Cerebellar cortex (tissue), 1 donor: ENCODE measurements around the gene GALK1.

Source experiments
- DNase-seq: peaks from one replicate; pipeline ENCODE4 v3.0.0-alpha.2; 2015; ENCODE audit warnings: low spot score

GALK1 gene

DNA sequence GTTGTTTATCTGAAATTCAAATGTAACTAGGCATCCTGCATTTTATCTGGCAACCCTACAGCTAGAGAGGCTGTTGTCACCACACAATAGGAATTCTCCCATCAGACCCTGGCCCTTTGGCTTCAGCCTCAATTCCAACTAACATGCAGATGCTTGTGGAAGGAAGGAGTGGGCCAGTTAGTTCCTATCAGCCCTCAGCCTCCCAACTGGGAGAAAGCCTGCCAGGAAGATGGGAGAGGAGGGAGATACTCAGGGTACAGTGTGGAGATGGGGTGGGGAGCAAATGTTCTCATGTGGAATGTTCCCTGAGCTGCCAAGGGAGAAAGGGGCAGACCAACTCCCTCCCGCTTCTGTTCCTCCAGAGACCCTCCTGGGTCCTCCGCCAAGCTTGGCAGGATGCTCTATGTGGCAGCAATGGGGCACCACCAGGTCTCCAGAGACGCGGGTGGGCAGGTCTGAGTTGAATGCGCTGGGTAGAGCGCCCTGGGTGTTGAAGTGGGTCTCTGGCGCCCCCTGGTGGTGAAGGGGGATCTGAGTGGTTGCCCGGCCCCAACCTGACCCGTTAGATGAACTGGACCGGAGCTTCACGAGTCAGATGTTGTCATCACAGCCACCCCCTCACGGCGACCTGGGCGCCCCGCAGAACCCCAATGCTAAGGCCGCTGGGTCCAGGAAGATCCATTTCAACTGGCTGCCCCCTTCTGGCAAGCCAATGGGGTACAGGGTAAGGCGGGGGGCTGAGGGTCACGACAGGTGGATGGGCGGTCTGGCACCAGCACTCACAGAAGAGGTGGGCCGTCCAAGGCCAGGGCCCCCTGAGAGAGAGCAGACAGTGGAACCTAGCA is 15.2 kb downstream of the GALK1 start:
- peak; percentile 81 for DNase-seq

DNA sequence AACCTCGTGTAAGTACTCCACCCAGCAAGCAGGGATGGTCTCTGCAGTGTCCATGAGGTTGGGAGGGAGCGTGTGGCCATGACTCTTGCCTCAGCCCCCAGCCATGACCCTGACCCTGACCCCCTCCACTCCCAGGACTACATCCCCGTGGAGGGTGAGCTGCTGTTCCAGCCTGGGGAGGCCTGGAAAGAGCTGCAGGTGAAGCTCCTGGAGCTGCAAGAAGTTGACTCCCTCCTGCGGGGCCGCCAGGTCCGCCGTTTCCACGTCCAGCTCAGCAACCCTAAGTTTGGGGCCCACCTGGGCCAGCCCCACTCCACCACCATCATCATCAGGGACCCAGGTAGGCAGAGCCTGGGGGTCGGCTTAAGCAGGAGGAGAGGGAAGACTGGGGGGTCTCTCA is 16.3 kb downstream of the GALK1 start:
- DNase-seq, result no peak

DNA sequence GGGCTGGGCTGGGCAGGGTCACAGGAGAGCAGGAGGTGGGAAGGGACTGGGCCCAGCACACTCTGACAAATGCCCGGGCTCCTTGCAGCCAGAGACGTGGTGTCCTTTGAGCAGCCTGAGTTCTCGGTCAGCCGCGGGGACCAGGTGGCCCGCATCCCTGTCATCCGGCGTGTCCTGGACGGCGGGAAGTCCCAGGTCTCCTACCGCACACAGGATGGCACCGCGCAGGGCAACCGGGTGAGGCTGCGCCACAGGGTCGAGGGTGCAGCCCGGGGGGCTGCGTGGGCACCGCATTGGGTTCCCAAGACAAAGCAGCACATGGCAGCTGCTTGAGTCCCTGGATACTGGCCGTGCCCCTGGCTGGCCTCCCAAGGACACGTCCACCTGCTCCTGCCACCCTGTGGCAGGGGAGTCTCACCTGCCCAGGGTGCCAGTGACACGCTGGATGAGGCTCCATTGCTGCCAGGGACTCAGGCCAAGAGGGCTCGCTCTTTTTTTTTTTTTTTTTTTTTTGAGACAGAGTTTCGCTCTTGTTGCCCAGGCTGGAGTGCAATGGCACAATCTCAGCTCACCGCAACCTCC is 21.3 kb downstream of the GALK1 start:
- DNase-seq, result no peak

DNA sequence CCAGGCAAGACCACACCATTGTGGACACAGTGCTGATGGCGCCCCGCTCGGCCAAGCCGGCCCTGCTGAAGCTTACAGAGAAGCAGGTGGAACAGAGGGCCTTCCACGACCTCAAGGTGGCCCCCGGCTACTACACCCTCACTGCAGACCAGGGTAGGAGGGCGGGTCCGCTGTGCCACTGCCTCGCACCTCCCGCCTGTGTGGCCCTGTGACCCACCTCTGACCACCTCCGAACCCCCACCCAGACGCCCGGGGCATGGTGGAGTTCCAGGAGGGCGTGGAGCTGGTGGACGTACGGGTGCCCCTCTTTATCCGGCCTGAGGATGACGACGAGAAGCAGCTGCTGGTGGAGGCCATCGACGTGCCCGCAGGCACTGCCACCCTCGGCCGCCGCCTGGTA is 22.7 kb downstream of the GALK1 start:
- no peak for DNase-seq

DNA sequence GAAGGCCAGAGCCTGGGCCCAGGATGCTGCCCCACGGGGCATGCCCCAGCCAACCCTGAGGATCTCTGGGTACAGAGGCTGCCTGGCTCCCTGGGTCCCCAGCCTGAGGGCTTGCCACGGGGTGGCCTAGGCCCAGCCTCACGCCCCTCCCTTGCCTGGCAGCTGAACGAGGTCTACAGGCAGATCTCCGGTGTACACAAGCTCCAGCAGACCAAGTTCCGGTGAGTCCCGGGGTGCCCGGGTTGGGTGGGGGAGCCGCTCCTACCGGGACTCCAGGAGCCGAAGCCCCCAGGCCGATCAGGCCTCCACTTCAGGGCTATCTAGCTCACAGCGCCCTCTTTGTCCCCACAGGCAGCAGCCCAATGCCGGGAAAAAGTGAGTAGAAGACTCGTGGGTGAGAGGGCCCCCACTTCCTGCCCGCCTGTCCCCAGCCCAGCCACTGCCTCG is 24.3 kb downstream of the GALK1 start:
- DNase-seq, result no peak

DNA sequence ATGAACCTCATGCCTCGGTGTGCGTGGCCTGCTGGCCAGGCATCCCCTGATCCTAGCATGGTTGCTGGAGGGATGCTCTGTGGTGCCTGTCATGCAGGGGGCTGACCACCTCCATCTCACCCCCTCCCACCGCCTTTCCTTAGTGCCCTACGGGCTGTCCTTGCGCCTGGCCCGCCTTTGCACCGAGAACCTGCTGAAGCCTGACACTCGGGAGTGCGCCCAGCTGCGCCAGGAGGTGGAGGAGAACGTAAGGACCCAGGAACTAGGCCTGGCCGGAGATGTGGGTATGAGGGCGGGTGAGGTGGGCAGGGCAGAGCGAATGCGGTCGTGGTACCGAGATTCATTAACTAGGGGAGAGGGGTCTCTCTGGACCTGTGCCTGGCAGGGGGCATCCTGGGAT is 24.8 kb downstream of the GALK1 start:
- DNase-seq, result no peak

DNA sequence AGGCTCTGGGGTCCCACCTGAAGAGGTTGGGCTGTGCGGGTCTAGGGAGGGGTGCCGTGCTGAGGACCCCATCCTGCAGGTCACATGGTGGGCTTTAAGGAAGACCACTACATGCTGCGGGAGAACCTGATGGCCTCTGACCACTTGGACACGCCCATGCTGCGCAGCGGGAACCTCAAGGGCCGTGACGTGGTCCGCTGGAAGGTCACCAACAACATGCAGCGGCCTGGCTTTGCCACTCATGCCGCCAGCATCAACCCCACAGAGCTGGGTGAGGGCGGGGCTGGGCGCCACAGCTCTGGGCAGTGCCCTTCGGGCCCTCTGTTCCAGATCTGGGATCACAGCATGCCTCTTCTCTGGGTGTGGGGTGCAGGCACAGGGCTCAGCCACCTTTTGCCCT is 25.2 kb downstream of the GALK1 start:
- DNase-seq, result no peak

DNA sequence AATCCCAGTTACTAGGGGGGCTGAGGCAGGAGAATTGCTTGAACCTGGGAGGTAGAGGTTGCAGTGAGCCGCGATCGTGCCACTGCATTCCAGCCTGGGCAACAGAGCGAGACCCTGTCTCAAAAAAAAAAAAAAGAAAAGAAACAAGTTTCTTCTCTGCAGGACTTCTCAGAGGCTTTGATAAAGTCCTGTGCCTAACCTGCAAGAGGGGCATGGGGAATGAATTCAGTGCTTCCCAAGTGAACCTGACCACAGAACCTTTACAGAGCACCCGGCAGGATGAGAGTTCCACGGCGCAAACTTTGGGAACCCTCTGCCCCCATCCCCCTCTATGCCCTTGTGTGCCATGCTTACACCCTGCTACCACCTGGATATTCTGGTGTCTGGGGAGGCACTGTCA is 25.8 kb downstream of the GALK1 start:
- no peak for DNase-seq

DNA sequence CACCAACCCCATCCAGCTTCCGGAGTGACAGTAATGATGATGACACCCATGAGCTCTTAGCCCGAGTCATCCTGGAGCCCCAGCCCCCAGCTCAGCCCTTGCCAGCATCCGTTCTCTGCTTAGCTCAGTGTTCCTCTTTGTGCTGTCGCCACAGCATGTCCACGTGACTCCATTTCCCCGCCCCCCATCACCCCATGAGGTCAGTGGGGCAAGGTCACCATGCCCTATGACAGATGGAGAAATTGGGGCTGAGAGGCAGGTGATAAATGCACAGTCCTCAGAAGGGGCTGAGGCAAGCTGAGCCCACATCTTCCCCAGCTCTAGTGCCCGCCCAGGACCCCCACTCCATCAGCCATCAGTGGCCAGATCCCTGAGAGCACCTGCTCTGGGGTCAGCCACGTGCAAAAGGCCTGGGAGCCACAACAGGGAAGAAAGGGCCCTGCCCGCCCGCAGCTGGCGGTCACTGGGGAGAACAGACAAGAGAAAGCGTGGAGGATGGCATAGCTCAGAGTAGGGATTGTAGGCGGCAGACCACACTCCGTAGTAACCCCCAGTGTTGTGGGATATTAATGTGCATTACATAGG is 26.7 kb downstream of the GALK1 start:
- DNase-seq, result no peak

DNA sequence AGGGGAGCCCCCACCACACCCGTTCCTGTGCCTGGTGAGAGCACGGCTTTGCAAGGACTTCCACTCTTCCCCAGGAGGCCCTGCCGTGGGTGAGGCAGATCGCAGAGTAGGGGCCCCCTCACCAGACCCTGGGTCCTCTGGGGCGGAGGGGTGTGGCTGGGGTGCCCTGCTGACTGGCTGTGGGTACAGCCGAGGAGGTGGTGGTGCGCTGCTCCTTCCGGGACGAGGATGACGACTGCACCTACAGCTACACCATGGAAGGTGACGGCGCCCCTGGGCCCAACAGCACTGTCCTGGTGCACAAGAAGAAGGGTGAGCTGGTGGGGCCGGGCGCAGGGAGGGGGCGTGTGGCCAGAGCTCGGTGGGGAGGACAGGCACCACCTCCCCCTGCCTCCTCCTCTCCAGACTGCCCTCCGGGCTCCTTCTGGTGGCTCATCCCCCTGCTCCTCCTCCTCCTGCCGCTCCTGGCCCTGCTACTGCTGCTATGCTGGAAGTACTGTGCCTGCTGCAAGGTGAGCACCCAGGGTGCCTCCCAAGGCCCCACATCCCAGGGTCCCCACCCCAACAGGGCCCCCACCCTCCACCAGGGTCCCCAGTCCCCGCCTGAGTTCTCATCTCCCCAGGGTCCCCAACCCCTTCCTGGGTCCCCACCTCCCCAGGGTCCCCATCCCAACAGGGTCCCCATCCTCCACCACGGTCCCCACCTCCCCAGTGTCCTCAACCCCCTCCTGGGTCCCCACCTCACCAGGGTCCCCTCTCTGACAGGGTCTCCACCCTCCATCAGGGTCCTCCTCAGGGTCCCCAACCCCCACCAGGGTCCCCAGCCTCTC is 27.6 kb downstream of the GALK1 start:
- DNase-seq, result no peak

DNA sequence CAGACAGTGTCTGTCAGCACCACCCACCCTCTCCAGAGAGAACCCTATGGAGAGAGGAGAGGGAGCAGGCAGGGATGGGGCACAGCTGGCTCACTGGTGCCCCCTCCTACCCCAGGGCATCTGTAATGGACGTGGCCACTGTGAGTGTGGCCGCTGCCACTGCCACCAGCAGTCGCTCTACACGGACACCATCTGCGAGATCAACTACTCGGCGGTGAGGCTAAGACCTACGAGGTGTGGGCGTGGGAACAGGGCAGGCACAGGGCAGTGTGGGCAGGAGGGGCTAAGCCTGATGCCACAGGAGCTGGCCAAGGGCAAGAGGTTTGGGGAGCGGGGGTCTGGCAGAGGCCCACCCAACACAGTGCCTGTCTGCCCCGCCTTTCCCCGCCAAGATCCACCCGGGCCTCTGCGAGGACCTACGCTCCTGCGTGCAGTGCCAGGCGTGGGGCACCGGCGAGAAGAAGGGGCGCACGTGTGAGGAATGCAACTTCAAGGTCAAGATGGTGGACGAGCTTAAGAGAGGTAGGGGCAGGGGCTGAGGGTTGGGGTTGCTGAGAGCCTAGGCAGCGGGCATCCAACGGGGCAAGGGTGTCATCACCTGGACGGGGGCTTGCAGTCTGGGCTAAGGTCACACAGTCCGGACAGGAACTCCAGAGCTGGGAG is 28.7 kb downstream of the GALK1 start:
- DNase-seq, result no peak

DNA sequence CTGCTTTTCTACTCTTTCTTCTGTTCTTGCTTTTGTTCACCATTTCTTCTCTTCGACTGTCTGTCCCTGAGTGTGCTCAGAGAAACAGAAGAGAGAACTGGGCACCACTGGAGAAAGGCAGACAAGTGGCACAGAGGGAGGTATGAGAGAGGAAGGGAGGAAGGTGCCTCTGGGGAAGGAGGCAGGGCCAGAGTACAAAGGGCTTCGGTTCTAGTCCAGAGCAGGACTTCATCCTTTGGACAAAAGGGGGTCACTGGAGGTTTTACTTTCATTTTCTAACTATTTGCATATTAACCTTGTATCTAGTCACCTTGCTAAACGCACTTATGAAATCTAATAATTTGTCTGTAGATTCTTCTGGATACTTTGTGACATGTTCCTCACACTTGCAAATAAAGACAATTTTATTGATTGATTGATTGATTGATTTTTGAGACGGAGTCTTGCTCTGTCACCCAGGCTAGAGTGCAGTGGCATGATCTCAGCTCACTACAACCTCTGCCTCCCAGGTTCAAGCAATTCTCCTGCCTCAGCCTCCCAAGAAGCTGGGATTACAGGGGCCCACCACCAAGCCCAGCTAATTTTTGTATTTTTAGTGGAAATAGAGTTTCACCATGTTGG is 30.2 kb downstream of the GALK1 start:
- DNase-seq, result no peak

DNA sequence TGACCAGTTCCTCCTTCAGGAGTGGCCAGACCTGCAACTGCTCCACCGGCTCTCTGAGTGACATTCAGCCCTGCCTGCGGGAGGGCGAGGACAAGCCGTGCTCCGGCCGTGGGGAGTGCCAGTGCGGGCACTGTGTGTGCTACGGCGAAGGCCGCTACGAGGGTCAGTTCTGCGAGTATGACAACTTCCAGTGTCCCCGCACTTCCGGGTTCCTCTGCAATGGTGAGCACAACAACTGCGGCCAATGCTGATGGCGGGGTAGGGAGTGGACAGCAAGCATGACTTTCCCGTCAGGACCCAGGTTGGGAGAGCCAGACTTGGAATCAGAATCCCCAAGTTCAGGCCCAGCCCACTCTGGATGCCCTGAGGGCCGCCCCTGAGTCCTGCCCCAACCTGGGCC is 31.5 kb downstream of the GALK1 start:
- no peak for DNase-seq

DNA sequence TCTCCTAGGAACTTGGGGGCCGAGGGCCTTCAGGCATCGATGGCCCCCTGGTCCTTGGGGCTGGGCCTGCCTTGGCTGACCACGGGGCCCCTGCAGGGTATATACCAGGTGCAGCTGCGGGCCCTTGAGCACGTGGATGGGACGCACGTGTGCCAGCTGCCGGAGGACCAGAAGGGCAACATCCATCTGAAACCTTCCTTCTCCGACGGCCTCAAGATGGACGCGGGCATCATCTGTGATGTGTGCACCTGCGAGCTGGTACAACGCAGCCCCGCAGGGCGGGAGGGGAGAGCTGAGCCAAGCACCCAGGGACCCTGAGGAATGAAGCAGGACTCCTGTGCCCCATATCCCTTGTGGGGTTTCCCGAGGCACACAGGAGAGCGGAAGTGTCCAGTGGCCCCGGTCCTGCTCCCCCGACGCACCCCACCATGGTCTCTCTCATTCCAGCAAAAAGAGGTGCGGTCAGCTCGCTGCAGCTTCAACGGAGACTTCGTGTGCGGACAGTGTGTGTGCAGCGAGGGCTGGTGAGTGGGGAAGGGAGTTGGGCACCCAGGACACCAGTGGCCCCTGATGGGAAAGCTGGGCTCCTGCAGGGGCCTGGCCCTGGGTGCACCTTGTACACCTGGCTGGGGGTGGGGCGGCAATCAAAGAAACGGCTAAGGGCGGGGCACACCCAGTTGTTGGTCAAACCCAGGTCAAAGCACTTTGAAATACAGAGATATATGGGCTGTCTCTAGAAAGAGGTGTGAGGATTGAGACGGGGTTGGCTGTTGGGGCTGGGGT is 33.1 kb downstream of the GALK1 start:
- DNase-seq, result no peak

DNA sequence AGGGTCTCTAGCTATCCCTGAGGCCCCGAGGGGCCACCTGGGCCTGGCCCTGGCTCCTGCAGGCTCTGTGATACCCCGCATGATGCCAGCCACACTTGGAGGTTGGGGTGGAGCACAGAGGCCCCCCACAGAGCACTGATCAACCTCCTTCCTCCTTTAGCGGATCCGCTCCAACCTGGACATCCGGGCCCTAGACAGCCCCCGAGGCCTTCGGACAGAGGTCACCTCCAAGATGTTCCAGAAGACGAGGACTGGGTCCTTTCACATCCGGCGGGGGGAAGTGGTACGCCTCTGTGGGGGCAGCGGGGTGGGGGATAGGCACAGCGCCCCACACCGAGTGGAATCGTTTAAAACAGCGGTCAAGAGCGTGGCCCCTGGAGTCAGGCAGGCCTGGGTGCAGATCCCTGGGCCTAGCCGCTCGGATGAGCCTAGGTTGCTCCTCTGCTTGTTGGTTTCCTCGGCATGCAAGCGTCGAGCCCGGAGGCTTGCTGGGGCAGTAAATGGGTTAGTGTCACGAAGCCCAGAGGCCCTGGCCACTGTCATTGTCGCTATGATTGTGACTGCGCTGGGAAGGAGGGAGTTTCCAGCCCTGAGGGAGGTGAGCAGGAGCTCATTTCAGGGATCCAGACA is 33.8 kb downstream of the GALK1 start:
- DNase-seq, result no peak

DNA sequence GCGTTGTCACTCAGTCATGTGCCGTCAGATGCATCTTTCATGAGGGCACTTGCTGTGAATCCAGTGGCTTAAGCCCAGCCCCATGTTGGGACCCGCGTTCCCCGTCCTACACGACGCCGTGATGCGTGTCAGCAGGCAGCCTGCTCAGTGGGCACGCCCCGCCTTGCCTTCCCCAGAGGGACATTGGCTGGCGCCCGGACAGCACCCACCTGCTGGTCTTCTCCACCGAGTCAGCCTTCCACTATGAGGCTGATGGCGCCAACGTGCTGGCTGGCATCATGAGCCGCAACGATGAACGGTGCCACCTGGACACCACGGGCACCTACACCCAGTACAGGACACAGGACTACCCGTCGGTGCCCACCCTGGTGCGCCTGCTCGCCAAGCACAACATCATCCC is 34.9 kb downstream of the GALK1 start:
- DNase-seq, result no peak

DNA sequence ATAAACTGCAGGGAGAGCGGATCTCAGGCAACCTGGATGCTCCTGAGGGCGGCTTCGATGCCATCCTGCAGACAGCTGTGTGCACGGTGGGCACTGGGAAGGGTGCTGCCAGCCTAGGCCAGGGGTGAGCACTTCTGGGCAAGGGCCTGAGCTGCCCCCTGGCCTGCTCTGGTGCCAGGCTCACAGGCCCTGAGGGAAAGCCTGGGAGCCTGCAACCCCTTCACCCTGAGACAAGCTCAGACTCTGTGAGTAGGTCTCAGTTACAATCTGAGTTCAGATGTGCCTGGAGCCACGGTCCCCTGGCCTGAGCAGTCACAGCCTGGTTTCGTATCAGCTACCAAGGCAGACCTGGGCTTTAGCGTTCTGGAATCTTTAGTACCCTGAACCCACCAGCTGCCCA is 35.6 kb downstream of the GALK1 start:
- DNase-seq, result no peak

DNA sequence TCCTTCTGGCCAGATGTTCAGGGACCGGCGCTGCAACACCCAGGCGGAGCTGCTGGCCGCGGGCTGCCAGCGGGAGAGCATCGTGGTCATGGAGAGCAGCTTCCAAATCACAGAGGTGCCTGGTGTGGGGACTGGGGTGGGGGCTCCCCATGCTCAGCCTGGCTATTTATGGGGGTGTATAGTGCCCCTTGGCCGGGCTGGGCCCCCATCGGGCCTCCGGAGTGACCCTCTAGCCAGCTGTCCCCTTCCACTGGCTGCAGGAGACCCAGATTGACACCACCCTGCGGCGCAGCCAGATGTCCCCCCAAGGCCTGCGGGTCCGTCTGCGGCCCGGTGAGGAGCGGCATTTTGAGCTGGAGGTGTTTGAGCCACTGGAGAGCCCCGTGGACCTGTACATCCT is 37.6 kb downstream of the GALK1 start:
- DNase-seq, result no peak

DNA sequence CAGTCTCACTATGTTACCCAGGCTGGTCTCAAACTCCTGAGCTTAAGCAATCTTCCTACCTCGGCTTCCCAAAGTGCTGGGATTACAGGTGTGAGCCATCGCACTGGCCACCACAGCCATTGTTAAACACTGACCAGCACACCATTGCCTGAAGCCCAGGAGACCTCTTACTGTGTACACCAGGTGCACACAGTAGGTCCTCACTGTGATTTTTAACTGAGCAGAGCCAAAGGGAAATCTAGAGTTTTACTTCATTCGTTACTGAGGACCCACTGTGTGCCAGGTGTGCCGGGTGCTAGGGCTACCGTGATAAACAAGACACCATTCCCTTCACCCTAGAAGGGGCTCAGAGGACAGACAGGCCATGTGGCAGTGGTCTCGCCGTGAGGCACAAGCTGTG is 39.5 kb downstream of the GALK1 start:
- no peak for DNase-seq
